ENCODE results near the gene RBP7. TPM values are rescaled to one million over a fixed set of nuclear protein-coding genes. Genes with fewer than 3 reads are reported as not detected.

The RBP7 gene
- total RNA-seq, 2 experiments from 2014 or later, result not detected

DNA sequence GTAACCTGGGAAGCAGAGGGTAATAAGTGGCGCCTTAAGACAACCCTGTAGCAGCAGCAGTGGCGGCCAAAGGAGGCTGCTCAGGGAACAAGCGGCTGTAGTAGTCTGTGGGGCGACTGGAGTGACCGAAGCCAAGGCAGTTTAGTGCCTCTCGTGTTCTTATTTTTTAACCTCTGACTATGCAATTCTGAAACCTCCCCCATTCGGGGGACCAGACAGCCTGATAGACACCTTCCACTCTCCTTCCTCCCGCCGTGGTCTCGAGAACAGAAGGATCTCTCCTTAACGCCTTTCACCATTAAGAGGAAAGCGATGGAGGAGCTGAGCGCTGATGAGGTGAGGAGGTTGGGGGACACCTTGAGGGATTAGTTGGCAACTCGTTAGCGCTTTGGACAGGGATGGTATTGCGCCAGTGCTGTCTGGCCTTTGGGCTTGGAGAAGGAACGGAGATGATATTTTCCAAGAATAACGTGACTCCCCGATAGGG, 36.4 kb downstream of the RBP7 start:
- Mint-ChIP-seq H3K9me3 (no peaks in the 10 kb centered on the region), H3K36me3 (ENCODE audit: low read depth) (peaks cover 3% of the 10 kb centered on the region), H3K4me3 (peak overlapping the region; percentile 87), H3K4me1 (ENCODE audit: low read depth) (peaks cover 18% of the 10 kb centered on the region), H3K27ac (peak overlapping the region; percentile 93), H3K27me3 (no peaks in the 10 kb centered on the region)
- intact Hi-C loops (cut with micrococcal nuclease), result loop anchor here (10.0 kb wide), 2 partner anchors 89 to 159 kb away; partner anchors contain the start of genes LZIC and NMNAT1
- TF ChIP-seq CTCF (IDR thresholded peaks at IDR 0.05), result no peak
- no peak for DNase-seq
- peak; percentile 3 for ATAC-seq
- ChIA-PET POLR2A (interaction anchor here (1.4 to 2.5 kb wide), 3 partner anchors 15 to 90 kb away, joined by 3 to 8 read pairs (median 6); partner anchors contain the start of genes LZIC and NMNAT1), CTCF (interaction anchor here (0.9 to 1.8 kb wide), 7 partner anchors 13 to 177 kb away, joined by 3 to 8 read pairs (median 3); partner anchors contain the start of gene KIF1B)

- POLR2A ChIA-PET, result no interaction called here
- Mint-ChIP-seq H3K9me3 (no peaks in the 10 kb centered on the region), H3K36me3 (ENCODE audit: low read depth) (peaks cover 9% of the 10 kb centered on the region), H3K27ac (no peak overlapping the region), H3K4me1 (ENCODE audit: low read depth) (peaks cover 30% of the 10 kb centered on the region), H3K27me3 (no peaks in the 10 kb centered on the region), H3K4me3 (no peak overlapping the region)
- TF ChIP-seq CTCF (IDR thresholded peaks at IDR 0.05), result no peak
- ATAC-seq, result no peak
- no peak for DNase-seq
- intact Hi-C loops (cut with micrococcal nuclease), result no loop called here
- CTCF ChIA-PET, result no interaction called here
These were observed 45.7 kb downstream of the RBP7 start for GRCh38 chr1:10042746-10043145.

GRCh38 chr1:10045480-10046355, 48.7 kb downstream of the RBP7 start:
- CTCF ChIA-PET, result interaction anchor here (1.1 kb wide), 1 partner anchor 13 kb away, joined by 3 read pairs; the partner anchor contains the start of gene UBE4B
- peaks cover 8% of the 10 kb centered on the region for H3K36me3 Mint-ChIP-seq (ENCODE audit: low read depth)
- ATAC-seq, result no peak
- TF ChIP-seq CTCF (IDR thresholded peaks at IDR 0.05), result no peak
- H3K27ac Mint-ChIP-seq, result no peak overlapping the region
- DNase-seq, result no peak
- H3K4me1 Mint-ChIP-seq (ENCODE audit: low read depth), result peaks cover 30% of the 10 kb centered on the region
- intact Hi-C loops (cut with micrococcal nuclease), result no loop called here
- no peaks in the 10 kb centered on the region for H3K27me3 Mint-ChIP-seq
- POLR2A ChIA-PET, result interaction anchor here (1.2 kb wide), 1 partner anchor 33 kb away, joined by 4 read pairs; no protein-coding TSS in a partner anchor
- no peak overlapping the region for H3K4me3 Mint-ChIP-seq
- no peaks in the 10 kb centered on the region for H3K9me3 Mint-ChIP-seq

DNA sequence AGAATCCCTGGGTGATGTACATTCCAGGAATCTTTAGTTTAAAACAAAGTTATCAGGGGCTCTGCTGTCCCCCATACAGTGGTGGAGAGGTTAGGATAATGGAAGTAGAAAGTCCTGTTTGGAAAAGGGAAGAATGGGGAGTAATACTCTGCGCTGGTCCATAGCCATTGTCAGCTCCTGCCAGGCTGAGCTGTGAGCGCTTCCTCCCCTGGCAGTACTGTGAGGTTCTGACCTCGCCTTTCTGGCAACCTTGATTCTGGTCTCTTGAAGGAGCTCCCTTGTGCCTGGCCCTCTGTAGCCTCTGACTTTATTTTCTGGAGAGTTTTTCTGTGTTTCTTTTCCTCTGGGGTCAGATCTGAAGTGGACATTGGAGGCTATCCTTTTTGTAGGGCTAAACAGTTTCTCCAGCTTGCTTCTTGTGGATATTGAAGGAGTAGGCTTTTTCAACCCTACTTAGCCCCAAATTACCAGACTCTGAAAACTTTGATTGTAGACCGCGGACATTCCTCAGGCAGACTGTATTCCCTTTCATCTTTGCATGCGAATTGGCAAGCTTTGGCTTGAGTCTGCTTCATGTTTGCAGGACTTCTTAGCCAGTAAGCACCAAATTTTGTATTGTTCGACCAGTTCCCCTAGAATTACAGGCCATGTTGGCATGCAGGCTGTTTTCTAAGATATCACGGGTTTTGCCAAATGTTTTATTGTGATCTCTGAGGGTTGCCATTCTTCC, 49.5 kb downstream of the RBP7 start:
- intact Hi-C loops (cut with micrococcal nuclease), result no loop called here
- Mint-ChIP-seq H3K36me3 (ENCODE audit: low read depth) (peaks cover 8% of the 10 kb centered on the region), H3K27ac (no peak overlapping the region), H3K9me3 (no peaks in the 10 kb centered on the region), H3K27me3 (no peaks in the 10 kb centered on the region), H3K4me3 (no peak overlapping the region), H3K4me1 (ENCODE audit: low read depth) (peaks cover 30% of the 10 kb centered on the region)
- no peak for DNase-seq
- CTCF ChIA-PET, result interaction anchor here (0.9 to 1.4 kb wide), 4 partner anchors 14 to 384 kb away, joined by 3 to 4 read pairs (median 3); partner anchors contain the start of genes CENPS and UBE4B
- TF ChIP-seq CTCF (IDR thresholded peaks at IDR 0.05), result no peak
- ATAC-seq, result no peak
- POLR2A ChIA-PET, result interaction anchor here (1.2 kb wide), 1 partner anchor 32 kb away, joined by 4 read pairs; no protein-coding TSS in a partner anchor
